Hepatocyte (in vitro differentiated cells): ENCODE measurements around the gene LCN9.

Source experiments
- EZH2 ChIP-seq: fragments of 200-600 bp; sonication (generic); IDR thresholded peaks from 2 replicates; pipeline ENCODE4 v1.6.1; 2016; ENCODE audit warnings: antibody characterized with exemption, mild to moderate bottlenecking, borderline replicate concordance
- EZH2phosphoT487 ChIP-seq: fragments of 200-600 bp; sonication (generic); IDR thresholded peaks from one replicate; pipeline ENCODE4 v1.6.1; 2018; ENCODE audit warnings: antibody characterized with exemption, mild to moderate bottlenecking, low read depth, moderate library complexity; ENCODE audit not compliant: unreplicated experiment, severe bottlenecking

DNA sequence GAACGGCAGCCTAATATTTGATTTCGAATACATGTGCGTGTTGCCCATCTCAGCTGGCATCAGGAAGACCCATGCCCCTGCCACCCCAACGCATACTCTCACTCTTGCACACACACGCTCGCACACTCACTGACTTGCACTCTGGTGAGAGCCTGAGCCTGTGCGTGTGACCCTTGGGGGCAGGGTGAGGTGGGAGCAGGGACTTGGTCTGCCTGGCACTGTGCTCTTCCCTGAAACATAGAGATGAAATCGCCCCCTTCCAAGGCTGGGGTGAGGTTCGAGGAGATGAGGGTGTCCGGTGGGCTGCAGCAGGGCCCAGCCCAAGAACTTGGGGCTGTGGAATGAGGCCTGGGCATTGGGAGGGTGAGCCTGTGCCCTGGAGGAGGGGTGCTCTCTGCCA lies 1.2 kb downstream of the LCN9 start:
- TF ChIP-seq EZH2 (no peak), EZH2phosphoT487 (no peak)
